AG04449 (cell line): Measurements from ENCODE around the gene MYRIP.

Experiments used
- CTCF ChIA-PET: fragments of 350-600 bp; formaldehyde crosslinking; extraction: SDS; loops from one replicate; lab custom pipeline; 2021; ENCODE audit warnings: antibody characterized with exemption; lab: Yijun Ruan, JAX
- POLR2A ChIA-PET: fragments of 400-600, 350-600 bp; formaldehyde crosslinking; extraction: SDS; loops from one replicate; lab custom pipeline; 2020; ENCODE audit warnings: antibody characterized with exemption, inconsistent platforms; lab: Yijun Ruan, JAX
- DNase-seq: peaks from one replicate; pipeline ENCODE4 v3.0.0-alpha.2; 2010; ENCODE audit warnings: low read depth, low spot score
- H3K4me3 ChIP-seq: 2 replicates; pipeline ENCODE4 v1.5.1; 2011; ENCODE audit warnings: low read depth, mild to moderate bottlenecking, control low read depth, low read length
- TF ChIP-seq, protein P1 (sequence below): IDR thresholded peaks from one replicate; pipeline ENCODE4 v1.5.1; 2011; ENCODE audit warnings: mild to moderate bottlenecking, moderate library complexity, low read length, control low read depth, inconsistent platforms; ENCODE audit not compliant: insufficient read depth; ENCODE audit errors: missing control alignments

The MYRIP gene

DNA sequence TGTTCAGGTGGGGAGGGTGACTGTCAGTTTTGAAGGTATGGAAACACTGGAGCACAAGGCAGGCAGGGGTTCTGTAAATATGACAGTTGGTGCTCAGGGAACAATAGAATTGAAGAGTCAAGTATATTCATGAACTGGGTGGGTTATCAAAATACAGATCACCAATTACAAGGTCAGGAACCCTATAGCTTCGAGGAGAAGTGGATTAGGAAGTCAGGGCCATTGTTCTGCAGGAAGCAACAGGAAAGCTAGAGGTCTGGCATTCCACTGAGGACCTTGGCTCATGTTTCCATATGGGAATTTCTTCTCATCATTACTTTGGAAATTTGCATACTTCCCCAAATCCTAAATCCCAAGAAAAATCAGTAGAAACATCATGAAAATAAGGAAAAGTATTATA, 125.9 kb downstream of the MYRIP start:
- POLR2A ChIA-PET = no interaction called here
- no peak overlapping the region for H3K4me3 ChIP-seq
- CTCF ChIA-PET = no interaction called here
- DNase-seq = no peak
- TF ChIP-seq, protein P1, sequence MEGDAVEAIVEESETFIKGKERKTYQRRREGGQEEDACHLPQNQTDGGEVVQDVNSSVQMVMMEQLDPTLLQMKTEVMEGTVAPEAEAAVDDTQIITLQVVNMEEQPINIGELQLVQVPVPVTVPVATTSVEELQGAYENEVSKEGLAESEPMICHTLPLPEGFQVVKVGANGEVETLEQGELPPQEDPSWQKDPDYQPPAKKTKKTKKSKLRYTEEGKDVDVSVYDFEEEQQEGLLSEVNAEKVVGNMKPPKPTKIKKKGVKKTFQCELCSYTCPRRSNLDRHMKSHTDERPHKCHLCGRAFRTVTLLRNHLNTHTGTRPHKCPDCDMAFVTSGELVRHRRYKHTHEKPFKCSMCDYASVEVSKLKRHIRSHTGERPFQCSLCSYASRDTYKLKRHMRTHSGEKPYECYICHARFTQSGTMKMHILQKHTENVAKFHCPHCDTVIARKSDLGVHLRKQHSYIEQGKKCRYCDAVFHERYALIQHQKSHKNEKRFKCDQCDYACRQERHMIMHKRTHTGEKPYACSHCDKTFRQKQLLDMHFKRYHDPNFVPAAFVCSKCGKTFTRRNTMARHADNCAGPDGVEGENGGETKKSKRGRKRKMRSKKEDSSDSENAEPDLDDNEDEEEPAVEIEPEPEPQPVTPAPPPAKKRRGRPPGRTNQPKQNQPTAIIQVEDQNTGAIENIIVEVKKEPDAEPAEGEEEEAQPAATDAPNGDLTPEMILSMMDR = no peak

DNA sequence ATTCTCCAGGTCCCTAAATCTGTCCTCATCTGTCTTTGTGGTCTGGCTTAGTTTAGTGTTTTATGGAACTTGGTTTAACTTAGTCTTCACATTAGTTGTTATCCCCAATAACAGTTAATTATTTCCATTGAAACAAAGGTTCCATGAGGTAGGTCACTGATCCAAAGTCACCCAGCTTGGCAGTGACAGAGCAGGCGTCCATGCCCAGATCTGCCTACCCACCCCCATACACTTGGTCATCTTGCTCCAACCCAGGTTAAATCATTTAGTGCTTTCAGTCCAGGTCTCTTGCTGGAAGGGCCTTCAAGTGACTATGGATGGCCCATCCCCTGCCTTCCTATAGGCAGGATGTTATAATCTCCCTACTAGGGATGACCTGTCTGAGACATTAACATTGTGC, 127.4 kb downstream of the MYRIP start:
- no peak for DNase-seq
- CTCF ChIA-PET = no interaction called here
- TF ChIP-seq, protein P1 = no peak
- H3K4me3 ChIP-seq = no peak overlapping the region
- POLR2A ChIA-PET = no interaction called here

DNA sequence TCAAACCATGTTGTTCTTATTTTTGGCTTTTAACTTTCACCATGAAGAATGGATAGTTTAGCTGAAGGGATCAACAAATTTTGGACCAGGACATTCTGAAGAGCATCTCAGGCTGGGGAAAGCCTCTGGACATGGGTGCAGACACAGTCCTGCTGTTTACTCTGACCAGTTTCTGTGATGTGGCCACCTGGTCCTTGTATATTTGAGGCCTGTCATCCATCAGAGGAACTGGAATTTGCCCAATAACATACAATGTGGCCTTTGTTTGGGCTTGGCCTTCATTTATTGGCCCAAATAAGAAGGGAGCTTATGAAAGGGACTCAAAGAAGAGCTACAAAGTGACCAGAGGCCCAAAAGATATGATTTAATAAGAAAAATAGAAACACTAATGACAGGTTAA, 127.9 kb downstream of the MYRIP start:
- TF ChIP-seq, protein P1 = no peak
- POLR2A ChIA-PET = no interaction called here
- DNase-seq = no peak
- CTCF ChIA-PET = no interaction called here
- no peak overlapping the region for H3K4me3 ChIP-seq

DNA sequence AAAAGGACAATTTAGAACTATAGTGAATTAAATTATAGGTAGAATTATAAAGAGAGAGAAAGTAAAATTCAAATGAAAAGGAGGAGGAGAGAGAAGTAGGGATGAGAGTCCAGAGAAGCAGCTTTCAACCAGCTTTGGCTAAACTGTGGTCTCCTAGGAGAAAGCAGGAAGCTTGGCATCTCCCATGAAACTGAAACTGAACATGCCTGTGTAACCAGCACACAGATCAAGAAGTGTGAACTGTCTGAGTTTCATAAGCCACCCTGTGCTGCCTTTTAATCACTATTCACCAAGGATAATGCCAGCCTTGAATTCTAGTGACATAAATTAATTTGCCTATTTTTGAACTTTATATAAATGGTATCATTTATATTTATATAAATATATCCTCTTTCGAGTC, 128.5 kb downstream of the MYRIP start:
- CTCF ChIA-PET = no interaction called here
- no peak for DNase-seq

DNA sequence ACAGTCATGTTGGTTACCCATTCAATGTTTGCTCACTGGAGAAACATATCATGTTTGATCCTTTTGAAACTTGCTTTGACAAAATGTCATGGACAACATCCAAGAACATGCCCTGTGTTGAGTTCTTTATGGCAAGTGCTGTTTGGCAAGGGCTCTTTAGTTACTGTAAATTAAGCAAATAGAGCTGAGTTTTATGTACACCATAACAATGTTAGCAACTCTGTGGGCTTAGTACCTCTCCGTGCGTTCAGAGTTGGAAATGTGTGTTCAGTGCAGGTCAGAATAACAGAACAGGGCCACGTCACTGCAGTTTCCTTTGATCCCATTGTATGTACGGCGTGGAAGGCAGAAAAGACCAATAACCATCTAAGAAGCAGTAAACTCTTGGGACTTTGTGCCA, 132.5 kb downstream of the MYRIP start:
- H3K4me3 ChIP-seq = no peak overlapping the region
- TF ChIP-seq, protein P1 = no peak
- no peak for DNase-seq
- ChIA-PET CTCF (no interaction called here), POLR2A (no interaction called here)

More for the DNA sequence above, 128.5 kb downstream of the MYRIP start:
- TF ChIP-seq, protein P1 = no peak
- POLR2A ChIA-PET = no interaction called here
- no peak overlapping the region for H3K4me3 ChIP-seq

DNA sequence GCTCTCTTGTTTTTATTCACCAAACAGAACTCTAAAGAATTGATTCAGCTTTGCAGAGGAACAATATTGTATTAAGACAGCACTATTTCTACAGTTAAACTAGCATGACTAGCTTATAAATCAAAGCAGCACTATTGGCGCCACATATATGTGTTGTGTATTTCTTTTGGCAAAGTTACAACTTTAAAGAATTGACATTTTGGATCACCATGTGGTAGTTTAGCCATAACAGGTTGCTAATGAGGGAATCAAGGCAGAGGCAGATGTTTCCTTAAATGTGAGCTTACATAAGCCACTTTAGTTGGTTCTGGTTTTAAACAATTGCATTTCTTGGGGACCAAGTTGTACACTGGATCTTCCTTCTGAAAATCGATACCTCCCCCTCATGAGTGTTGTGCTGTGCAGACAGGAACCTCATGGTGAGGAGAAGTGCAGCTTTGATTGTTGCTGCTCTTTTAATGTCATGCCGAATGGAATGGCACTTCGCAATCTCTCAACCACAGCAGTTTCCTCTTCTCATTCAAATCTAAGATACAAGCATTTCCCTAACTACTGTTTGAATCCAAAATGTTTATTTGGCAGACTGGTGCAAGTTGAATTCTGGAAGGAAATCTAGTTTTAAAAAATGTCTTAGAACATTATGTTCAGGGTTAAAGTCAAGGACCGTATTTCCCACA, 151.2 kb downstream of the MYRIP start:
- TF ChIP-seq, protein P1 = no peak

More for the DNA sequence above, 151.2 kb downstream of the MYRIP start:
- H3K4me3 ChIP-seq = no peak overlapping the region
- ChIA-PET POLR2A (no interaction called here), CTCF (no interaction called here)
- DNase-seq = peak; percentile 4
